Measurements from ENCODE around the gene PSMA2.
A peak's percentile ranks its signal among the peaks of the same experiment; 100 is the strongest.
"Not testable (repeated sequence)": the region's sequence is repeated elsewhere in the genome, so short reads cannot be mapped to it uniquely, and the experiment has no call there.

Gene PSMA2

GRCh38 chr7:42900842-42901241, 31.1 kb downstream of the PSMA2 start:
- no peak for DNase-seq

GRCh38 chr7:42893346-42894240, 38.4 kb downstream of the PSMA2 start:
- no peak for DNase-seq

DNA sequence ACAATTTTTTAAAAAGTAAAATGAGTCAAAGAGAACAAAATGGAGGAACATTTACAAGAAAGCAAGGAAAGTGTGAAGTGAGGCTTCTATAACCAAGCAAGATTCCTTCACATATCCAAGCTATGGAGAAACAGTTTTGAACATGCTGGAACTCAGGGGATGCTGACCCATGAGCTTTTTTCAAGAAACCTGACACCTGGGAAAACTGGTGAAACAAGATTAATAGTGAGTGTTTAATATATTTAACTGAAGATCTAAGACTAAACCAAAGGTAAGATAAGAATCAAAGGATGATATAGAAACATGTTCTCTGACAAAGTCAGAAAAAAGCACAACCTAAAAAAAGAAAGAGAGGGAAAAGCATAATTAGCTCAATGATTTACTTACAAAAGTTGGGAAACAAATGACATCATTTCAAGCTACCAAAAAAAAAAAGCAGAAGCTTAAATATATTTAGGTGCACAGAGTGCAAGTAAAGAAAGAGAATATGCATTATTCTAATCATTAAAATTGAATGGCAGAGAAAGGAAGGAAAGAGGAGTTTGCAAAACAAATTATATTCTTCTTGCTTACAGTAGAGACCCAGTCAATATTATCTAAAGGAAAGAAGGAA, 45.0 kb downstream of the PSMA2 start:
- peak in 1 of 2 experiments; percentile 26 for DNase-seq

DNA sequence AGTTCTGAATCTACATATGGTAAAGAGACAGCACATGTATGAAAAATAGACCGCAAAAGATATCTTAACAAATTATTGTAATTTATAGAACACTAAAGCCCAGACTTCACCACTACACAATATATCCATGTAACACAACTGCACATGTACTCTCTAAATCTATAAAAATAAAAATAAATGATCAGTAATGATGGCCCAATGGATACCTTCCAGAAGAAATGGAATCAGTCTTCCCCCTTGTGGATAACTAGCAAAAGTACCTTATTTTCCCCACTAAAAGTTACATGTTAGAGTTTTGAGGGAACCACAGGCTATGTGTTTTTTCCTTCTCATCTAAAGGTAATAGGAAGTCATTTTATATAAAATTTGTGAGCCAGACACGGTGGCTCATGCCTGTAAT, 45.8 kb downstream of the PSMA2 start:
- DNase-seq, result peak; percentile 79 to 90

- not testable (repeated sequence) for DNase-seq
Observed at GRCh38 chr7:42885183-42885582, 46.8 kb downstream of the PSMA2 start.

GRCh38 chr7:42883950-42884349, 48.0 kb downstream of the PSMA2 start:
- DNase-seq, result no peak

- no peak for DNase-seq
Observed at GRCh38 chr7:42880392-42880791, 51.6 kb downstream of the PSMA2 start.

GRCh38 chr7:42878303-42878702, 53.7 kb downstream of the PSMA2 start:
- DNase-seq, result peak; percentile 92 to 95

DNA sequence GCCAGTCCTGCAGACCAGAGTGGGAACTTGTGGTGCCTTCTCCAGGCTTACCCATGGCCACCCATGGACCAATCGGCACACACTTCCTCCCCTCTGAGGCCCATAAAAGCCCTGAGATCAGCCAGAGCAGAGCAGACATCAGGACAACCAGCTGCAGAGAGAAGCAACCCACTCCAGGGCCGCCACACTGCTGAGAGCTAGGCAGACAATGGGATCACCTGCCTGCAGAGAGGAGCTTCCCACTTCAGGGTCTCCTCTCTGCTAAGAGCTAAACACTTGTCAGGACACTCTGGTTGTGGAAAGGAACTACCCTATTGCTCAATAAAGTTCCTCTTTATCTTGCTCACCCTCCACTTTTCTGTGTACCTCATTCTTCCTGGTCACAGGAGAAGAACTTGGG, 54.1 kb downstream of the PSMA2 start:
- DNase-seq, result peak; percentile 92 to 95

- DNase-seq, result peak; percentile 80 to 88
Observed at GRCh38 chr7:42876182-42877068, 55.5 kb downstream of the PSMA2 start.

- DNase-seq, result no peak
Observed at GRCh38 chr7:42869131-42870020, 62.6 kb downstream of the PSMA2 start.

DNA sequence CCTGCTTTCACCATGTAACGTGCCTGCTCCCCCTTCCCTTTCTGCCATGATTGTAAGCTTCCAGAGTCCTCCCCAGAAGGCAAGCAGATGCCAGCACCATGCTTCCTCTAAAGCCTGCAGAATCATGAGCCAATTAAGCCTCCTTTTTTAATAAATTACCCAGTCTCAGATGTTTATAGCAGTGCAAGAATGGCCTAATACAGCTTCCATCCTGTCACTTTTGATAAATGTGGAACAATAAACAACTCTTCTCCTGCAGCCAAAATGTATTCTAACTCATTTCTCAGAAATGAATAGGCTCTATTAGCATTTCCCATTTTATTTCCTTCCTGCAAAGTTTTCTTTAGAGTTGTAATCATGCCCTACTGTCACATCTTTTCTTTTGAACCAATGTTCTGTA, 63.5 kb downstream of the PSMA2 start:
- no peak for DNase-seq
